ENCODE results near the gene VPS51. TPM values are rescaled to one million over a fixed set of nuclear protein-coding genes. Genes with fewer than 3 reads are reported as not detected.

Gene VPS51
- polyA plus RNA-seq, 3 donors = 37.2 to 77.3 (median 39.4) TPM

- H4K20me1 ChIP-seq (ENCODE audit: insufficient read depth, low read length) = no peaks in the 10 kb centered on the region
- intact Hi-C loops (cut with micrococcal nuclease) = no loop called here
- H3K9ac ChIP-seq (ENCODE audit: insufficient read depth, low read length, poor library complexity, severe bottlenecking) = no peak overlapping the region
- H3K36me3 Mint-ChIP-seq = no peaks in the 10 kb centered on the region
- peaks cover 0 to 4% (median 0%) of the 10 kb centered on the region in 7 donors for H3K9me3 Mint-ChIP-seq
- H2AFZ ChIP-seq (ENCODE audit: insufficient read depth, low read depth, low read length, poor library complexity, severe bottlenecking) = no peak overlapping the region
- H3K4me3 ChIP-seq (replicated peaks in 1 of 3; ENCODE audit: low read depth in 2 of 3, low read length in 3 of 3) = no peak overlapping the region
- H3K27me3 Mint-ChIP-seq (ENCODE audit: low read depth in 3 of 3) = peaks cover 4 to 8% (median 8%) of the 10 kb centered on the region in 3 donors
- H3K27ac Mint-ChIP-seq = no peak overlapping the region
- no peak overlapping the region for H3K4me2 ChIP-seq (replicated peaks; ENCODE audit: extremely low read depth, low read length, poor library complexity, severe bottlenecking)
- WGBS (ENCODE audit: insufficient coverage) = 87% methylated on average over 3 of the region's 7 CpGs
- TF ChIP-seq CTCF (IDR thresholded peaks at IDR 0.05) = no peak
- H3K4me3 Mint-ChIP-seq = no peak overlapping the region
- no peaks in the 10 kb centered on the region for H3K36me3 ChIP-seq (replicated peaks in 1 of 2; ENCODE audit: control insufficient read depth in 1 of 2, insufficient read depth in 2 of 2, low read length in 2 of 2)
- H3K79me2 ChIP-seq (ENCODE audit: insufficient read depth, low read length) = no peaks in the 10 kb centered on the region
- no peak for DNase-seq
- no peak overlapping the region for H3K27ac ChIP-seq (ENCODE audit: low read depth in 1 of 2, low read length in 2 of 2)
- no peaks in the 10 kb centered on the region for H3K27me3 ChIP-seq (ENCODE audit: control insufficient read depth in 2 of 2, insufficient read depth in 2 of 2, low read length in 2 of 2)
- peaks cover 23% of the 10 kb centered on the region for H3K4me1 Mint-ChIP-seq
- H3K4me1 ChIP-seq (ENCODE audit: control insufficient read depth in 1 of 2, insufficient read depth in 2 of 2, low read length in 2 of 2) = peaks cover 5 to 8% of the 10 kb centered on the region in 2 donors
- no peaks in the 10 kb centered on the region for H3K9me3 ChIP-seq (replicated peaks in 1 of 2; ENCODE audit: control insufficient read depth in 1 of 2, insufficient read depth in 1 of 2, low read length in 2 of 2)
Observed at GRCh38 chr11:65065851-65066250, 30.2 kb upstream of the VPS51 start.

GRCh38 chr11:65066315-65066714, 29.7 kb upstream of the VPS51 start:
- H3K27ac ChIP-seq (ENCODE audit: low read depth in 1 of 2, low read length in 2 of 2) = no peak overlapping the region
- no peak overlapping the region for H3K4me3 ChIP-seq (replicated peaks in 1 of 3; ENCODE audit: low read depth in 2 of 3, low read length in 3 of 3)
- no peak overlapping the region for H3K4me2 ChIP-seq (replicated peaks; ENCODE audit: extremely low read depth, low read length, poor library complexity, severe bottlenecking)
- no peaks in the 10 kb centered on the region for H3K9me3 ChIP-seq (replicated peaks in 1 of 2; ENCODE audit: control insufficient read depth in 1 of 2, insufficient read depth in 1 of 2, low read length in 2 of 2)
- Mint-ChIP-seq H3K27ac (no peak overlapping the region), H3K36me3 (no peaks in the 10 kb centered on the region), H3K9me3 (peaks cover 0 to under 1% (median 0%) of the 10 kb centered on the region in 7 donors), H3K4me1 (peaks cover 19% of the 10 kb centered on the region), H3K27me3 (ENCODE audit: low read depth in 3 of 3) (peaks cover 3 to 7% (median 4%) of the 10 kb centered on the region in 3 donors), H3K4me3 (no peak overlapping the region)
- no peak overlapping the region for H2AFZ ChIP-seq (ENCODE audit: insufficient read depth, low read depth, low read length, poor library complexity, severe bottlenecking)
- WGBS (ENCODE audit: insufficient coverage) = 97% methylated on average over 9 of the region's 11 CpGs
- no peaks in the 10 kb centered on the region for H3K79me2 ChIP-seq (ENCODE audit: insufficient read depth, low read length)
- no peaks in the 10 kb centered on the region for H3K36me3 ChIP-seq (replicated peaks in 1 of 2; ENCODE audit: control insufficient read depth in 1 of 2, insufficient read depth in 2 of 2, low read length in 2 of 2)
- DNase-seq = no peak
- no peak overlapping the region for H3K9ac ChIP-seq (ENCODE audit: insufficient read depth, low read length, poor library complexity, severe bottlenecking)
- intact Hi-C loops (cut with micrococcal nuclease) = no loop called here
- TF ChIP-seq CTCF (IDR thresholded peaks at IDR 0.05) = no peak
- peaks cover 5 to 8% of the 10 kb centered on the region in 2 donors for H3K4me1 ChIP-seq (ENCODE audit: control insufficient read depth in 1 of 2, insufficient read depth in 2 of 2, low read length in 2 of 2)
- no peaks in the 10 kb centered on the region for H4K20me1 ChIP-seq (ENCODE audit: insufficient read depth, low read length)
- no peaks in the 10 kb centered on the region for H3K27me3 ChIP-seq (ENCODE audit: control insufficient read depth in 2 of 2, insufficient read depth in 2 of 2, low read length in 2 of 2)
